DLD1 (cell line): ENCODE results near the gene SHLD2.
"Not testable (repeated sequence)": the region's sequence is repeated elsewhere in the genome, so short reads cannot be mapped to it uniquely, and the experiment has no call there.

Experiments used
- in situ Hi-C: cut with HindIII; loops from 2 replicates; pipeline ENCODE4 v1.10.0; 2017; ENCODE audit warnings: low sequenced_read_pairs

Gene SHLD2

GRCh38 chr10:87210309-87210708 is 115.3 kb downstream of the SHLD2 start:
- in situ Hi-C loops, result not testable (repeated sequence)

- in situ Hi-C loops, result not testable (repeated sequence)
Observed at GRCh38 chr10:87211848-87212247, 116.8 kb downstream of the SHLD2 start.

- in situ Hi-C loops, result not testable (repeated sequence)
Observed at GRCh38 chr10:87213150-87213765, 118.3 kb downstream of the SHLD2 start.

- in situ Hi-C loops, result not testable (repeated sequence)
Observed at GRCh38 chr10:87213806-87214205, 118.8 kb downstream of the SHLD2 start.

- in situ Hi-C loops, result not testable (repeated sequence)
Observed at GRCh38 chr10:87216120-87216519, 121.1 kb downstream of the SHLD2 start.

- in situ Hi-C loops, result not testable (repeated sequence)
Observed at GRCh38 chr10:87219370-87219769, 124.4 kb downstream of the SHLD2 start.

GRCh38 chr10:87222789-87223188 is 127.8 kb downstream of the SHLD2 start:
- in situ Hi-C loops, result not testable (repeated sequence)

GRCh38 chr10:87225148-87225547 is 130.1 kb downstream of the SHLD2 start, which contains the start of gene NUTM2A:
Gene NUTM2A (plus strand): TSS chr10:87225448. CDS start chr10:87225831, 383 bp downstream.
- in situ Hi-C loops, result not testable (repeated sequence)

- in situ Hi-C loops, result not testable (repeated sequence)
Observed at GRCh38 chr10:87228247-87228646, 133.2 kb downstream of the SHLD2 start.

- in situ Hi-C loops, result not testable (repeated sequence)
Observed at GRCh38 chr10:87229211-87229610, 134.2 kb downstream of the SHLD2 start.

GRCh38 chr10:87234854-87235253 is 139.8 kb downstream of the SHLD2 start:
- in situ Hi-C loops, result not testable (repeated sequence)

GRCh38 chr10:87237244-87237643 is 142.2 kb downstream of the SHLD2 start:
- in situ Hi-C loops, result not testable (repeated sequence)

- in situ Hi-C loops, result not testable (repeated sequence)
Observed at GRCh38 chr10:87239346-87239808, 144.4 kb downstream of the SHLD2 start.
